GM19468 (cell line): Measurements from ENCODE around the gene CENPK.
"Not testable (repeated sequence)": the region's sequence is repeated elsewhere in the genome, so short reads cannot be mapped to it uniquely, and the experiment has no call there.

Experiments
- ATAC-seq: cut with Tn5 transposase; IDR thresholded peaks from one replicate; pipeline ENCODE4 v1.9.1; 2021; ENCODE audit warnings: mild to moderate bottlenecking, moderate library complexity, moderate number of reproducible peaks; ENCODE audit not compliant: unreplicated experiment; ENCODE audit errors: extremely low read depth

The CENPK gene

DNA sequence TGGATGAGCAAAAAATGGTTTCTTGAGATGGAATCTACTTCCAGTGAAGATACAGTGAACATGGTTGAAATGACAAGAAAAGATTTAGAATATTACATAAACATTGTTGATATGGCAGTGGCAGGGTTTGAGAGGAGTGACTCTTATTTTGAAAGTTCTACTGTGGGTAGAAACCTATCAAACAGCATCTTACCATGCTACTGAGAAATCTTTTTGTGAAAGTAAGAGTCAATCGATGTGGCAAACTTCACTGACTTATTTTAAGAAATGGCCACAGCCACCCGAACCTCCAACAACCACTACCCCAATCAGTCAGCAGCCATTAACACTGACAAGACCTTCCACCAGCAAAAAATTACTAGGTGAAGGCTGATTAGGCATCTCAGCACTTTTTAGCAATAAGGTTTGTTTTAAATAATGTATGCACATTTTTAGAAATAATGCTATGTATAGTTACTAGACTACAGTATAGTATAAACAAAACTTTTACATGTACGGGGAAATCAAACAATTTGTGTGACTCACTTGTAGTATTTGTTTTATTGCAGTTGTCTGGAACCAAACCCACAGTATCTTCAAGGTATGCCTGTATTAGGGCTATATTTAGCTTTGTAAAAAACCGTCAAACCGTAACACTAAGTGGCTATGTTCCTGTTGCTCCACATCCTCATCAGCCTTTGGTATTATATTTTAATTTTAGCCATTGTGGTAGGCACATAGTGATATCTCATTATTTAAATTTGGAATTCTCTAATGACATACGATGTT is 50.6 kb downstream of the CENPK start:
- ATAC-seq, result no peak

GRCh38 chr5:65508978-65509377 is 54.0 kb downstream of the CENPK start:
- ATAC-seq, result no peak

DNA sequence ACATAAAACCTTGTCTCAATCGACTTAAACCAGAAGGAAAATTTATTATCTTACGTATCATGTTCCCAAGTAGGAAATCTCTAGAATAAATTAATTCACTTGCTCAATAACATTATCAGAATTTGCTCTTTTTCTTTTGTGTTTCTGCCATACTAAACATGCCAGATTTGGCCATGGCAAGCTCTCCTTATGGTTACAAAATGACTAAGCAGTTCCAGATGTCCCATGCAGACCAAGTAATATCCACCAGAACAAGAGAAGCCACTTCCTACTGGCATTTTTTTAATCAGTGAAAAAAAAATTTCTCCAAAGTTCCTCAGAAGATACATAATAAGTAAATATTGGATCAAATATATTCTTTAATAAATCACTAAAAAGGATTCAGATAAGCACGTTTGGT is 56.0 kb downstream of the CENPK start:
- ATAC-seq, result no peak

DNA sequence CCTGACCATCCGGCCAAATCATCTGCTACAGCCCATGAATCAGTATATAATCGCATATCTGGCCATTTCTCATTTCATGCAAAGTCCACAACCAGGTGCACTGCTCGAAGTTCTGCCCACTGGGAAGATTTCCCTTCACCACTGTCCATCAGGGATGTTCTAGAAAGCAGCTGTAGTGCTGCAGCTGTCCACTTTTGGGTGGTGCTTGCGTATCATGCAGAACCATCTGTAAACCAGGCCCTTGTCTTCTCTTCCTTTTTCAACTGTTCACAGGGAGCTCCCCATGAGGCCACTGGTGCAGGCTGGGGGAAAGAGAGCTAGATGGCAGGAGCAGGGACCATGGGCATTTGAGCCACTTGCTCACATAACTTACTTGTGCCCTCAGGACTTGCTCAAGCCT is 73.8 kb downstream of the CENPK start:
- ATAC-seq, result no peak

GRCh38 chr5:65488038-65488687 is 74.8 kb downstream of the CENPK start:
- ATAC-seq, result not testable (repeated sequence)

- ATAC-seq, result not testable (repeated sequence)
Measured at GRCh38 chr5:65486803-65487202, 76.2 kb downstream of the CENPK start.

- ATAC-seq, result no peak
Measured at GRCh38 chr5:65485405-65485804, 77.6 kb downstream of the CENPK start.

DNA sequence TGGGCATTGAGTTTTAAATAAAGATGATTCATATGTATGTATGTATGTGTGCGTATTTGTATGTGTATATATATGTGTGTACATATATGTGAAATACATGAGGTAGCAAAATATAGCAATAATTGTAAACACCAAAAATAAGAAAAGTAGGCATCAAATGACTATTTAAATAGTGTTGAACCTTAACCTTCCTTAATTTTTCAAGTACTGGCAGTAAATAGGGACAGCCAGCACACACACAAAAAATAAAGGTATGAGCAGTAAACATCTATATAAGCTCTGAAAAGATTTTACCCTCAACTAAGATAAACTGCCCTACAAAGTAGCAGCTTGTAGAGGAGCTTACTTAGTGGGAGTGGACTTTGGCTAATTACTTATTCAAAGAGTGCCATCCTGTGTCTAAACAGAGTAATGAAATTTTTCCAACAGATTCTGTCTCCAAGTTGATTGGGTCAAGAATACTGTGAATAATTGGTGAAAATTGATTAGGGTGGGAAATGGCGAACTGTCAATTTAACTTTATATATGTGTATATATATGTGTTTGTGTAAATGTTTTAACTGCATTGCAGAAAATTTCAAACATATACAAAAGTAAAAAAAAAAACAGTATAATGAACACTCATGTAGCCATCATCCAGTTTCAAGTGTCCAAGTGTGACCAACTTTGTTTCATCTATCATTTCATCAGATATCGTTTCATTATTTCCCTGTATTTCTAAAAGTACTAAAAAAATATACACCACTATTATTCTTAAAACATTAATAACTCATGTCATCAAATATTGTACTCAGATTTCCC is 79.2 kb downstream of the CENPK start:
- no peak for ATAC-seq

- no peak for ATAC-seq
Measured at GRCh38 chr5:65482736-65483545, 80.0 kb downstream of the CENPK start.

DNA sequence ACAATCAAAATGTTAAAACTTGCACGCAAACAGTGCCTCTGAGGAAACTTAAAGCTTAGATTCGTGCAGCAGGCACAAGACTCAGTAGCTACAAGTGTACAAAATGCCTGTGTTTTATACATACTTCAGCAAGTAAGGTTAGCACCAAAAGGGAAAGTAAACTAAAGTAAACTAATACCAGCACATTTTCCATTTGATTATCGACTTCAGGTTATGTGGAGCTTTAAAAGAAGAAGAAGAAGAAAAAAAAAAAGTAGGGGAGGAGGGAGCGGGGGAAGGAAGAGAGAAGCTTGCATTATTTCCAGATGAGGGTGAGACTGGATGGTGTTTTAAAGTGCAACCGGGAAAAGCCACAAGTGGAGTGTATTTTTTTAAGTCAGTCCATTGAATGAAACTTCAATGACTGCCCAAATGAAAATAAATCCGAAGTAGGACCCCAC is 80.7 kb downstream of the CENPK start:
- ATAC-seq, result peak; percentile 4

DNA sequence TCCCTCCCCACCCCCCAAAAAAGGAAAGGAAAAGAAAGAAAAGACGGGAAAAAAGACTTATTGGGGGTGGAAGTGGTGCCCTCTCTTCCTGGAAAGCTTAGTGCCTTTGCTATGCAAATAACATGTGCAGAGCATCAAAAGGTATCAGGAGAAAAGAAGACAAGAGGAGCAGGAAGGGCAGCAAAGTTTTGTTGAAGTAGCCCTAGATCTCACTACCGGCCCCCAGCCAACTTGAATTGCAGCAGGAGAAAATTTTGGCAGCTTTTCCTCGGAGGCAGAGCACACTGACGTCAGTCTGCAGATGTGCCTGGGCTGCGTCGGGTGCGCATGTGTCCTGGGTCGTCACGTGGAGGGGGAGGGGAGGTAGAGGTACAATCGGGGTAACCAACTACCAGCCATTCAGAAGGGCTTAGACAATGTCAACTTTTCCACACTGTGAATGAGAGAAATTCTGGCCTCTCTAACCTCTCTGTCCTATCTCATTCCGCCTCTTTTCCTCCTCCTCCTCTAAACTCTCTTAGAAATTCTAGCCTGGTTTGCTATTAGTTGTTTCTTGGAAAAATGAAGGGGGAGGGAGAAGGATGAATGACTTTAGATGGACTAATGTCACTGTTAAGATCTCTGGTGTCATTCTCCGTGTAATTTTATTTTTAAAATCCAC is 81.2 kb downstream of the CENPK start, which contains the start of gene ADAMTS6:
ADAMTS6 (minus strand) TSS at position 286 of the 661 bp plus-strand sequence. CDS start 8,247 bp downstream, outside the sequence.
- ATAC-seq, result peak; percentile 18

- ATAC-seq, result no peak
Measured at GRCh38 chr5:65481171-65481581, 81.8 kb downstream of the CENPK start.

- no peak for ATAC-seq
Measured at GRCh38 chr5:65480306-65480865, 82.6 kb downstream of the CENPK start.

DNA sequence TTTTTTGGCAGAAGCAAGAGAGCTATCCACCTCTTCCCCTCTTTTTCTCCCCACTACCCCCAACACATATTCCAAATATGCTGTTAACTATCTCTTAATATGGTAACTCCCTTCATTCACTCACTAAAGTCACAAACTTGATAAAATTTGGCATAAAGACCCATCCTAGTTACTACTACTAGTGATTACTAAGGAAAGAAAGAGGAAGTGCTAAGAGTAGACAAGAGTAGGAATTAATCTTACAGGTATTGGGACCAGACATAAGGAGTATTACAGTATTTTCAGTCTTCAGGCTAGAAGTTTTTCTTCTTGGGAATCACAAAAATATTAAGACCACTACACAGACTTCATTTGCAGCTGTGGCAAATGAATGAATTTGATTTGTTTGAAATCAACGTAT is 83.4 kb downstream of the CENPK start:
- no peak for ATAC-seq

- ATAC-seq, result no peak
Measured at GRCh38 chr5:65478336-65478735, 84.6 kb downstream of the CENPK start.

DNA sequence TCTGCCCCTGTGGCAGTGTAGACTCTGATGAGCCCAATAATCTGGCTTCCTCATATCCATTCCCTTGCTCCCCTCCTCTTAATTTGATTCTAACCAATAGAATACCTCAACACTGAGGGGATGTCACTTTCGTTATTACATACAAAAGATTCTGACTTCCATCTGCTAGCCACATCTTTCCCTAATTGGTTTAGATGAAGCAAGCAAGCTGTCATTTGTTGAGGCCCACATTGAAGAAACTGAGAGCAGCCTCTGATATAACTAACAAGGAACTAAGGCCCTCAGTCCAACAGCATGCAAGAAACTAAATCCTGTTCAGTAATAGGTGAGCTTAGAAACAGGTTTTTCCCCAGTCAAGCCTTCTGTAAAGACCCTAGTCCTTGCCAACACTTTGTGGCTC is 87.1 kb downstream of the CENPK start:
- ATAC-seq, result no peak

DNA sequence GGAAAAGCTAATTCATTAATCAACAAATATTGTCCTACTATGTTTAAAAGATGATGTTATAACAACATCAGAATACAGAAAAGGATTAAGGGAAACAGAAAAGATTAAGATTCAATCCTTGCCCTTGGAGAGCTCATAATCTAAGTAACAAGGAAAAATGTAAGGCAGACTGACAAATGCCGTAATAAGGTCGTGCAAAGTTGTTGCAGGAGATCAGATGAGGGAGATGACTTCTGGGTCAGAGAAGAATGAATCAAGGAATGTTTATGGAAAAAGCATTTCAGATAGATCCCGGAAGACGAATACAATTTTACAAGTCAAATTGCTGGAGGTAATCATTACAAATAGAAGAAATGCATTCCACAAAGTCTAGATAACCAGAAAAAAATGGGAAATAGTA is 87.6 kb downstream of the CENPK start:
- no peak for ATAC-seq

- no peak for ATAC-seq
Measured at GRCh38 chr5:65474130-65474711, 88.7 kb downstream of the CENPK start.

DNA sequence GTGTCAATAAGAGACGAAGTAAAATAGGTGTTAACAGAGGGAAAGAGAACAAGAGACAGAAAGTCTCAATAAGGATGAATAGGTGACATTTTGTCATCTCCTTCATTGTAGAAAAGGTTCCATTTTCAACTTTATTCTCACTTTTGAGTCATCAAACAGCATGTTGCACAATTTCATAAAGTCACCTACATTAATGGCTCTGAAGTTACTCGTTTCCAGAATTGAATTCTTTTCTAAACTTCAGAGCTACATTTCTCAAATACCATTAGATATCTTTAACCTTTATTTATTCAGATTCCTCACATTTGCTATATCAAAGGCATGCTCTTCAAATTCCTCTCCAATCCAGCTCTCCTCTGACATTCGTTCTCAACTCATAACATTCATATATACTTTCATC is 94.3 kb downstream of the CENPK start:
- no peak for ATAC-seq
